BJ (cell line): ENCODE results near the gene SLC9A3. TPM values are rescaled to one million over a fixed set of nuclear protein-coding genes. Genes with fewer than 3 reads are reported as not detected.

Experiments used
- CTCF ChIA-PET: fragments of 350-600 bp; formaldehyde crosslinking; extraction: SDS; loops from one replicate; lab custom pipeline; 2021; ENCODE audit warnings: antibody characterized with exemption, inconsistent platforms; lab: Yijun Ruan, JAX
- POLR2A ChIA-PET: fragments of 300-600 bp; sonication (Branson Sonifier 250); formaldehyde crosslinking; extraction: SDS; loops from one replicate; lab custom pipeline; 2021; ENCODE audit warnings: antibody characterized with exemption; lab: Charles Lee
- DNase-seq: peaks from one replicate; pipeline ENCODE4 v3.0.0-alpha.2; 2011; ENCODE audit warnings: low read depth
- H3K27me3 ChIP-seq: 2 replicates; pipeline ENCODE4 v1.6.0; 2011; ENCODE audit warnings: low read length; ENCODE audit not compliant: control insufficient read depth, insufficient read depth
- H3K36me3 ChIP-seq: 2 replicates; pipeline ENCODE4 v1.5.1; 2011; ENCODE audit warnings: low read length; ENCODE audit not compliant: control insufficient read depth, insufficient read depth
- H3K4me3 ChIP-seq: 2 replicates; pipeline ENCODE4 v1.5.1; 2011; ENCODE audit warnings: low read depth, mild to moderate bottlenecking, control low read depth, low read length
- polyA plus RNA-seq: library from polyadenylated mRNA; depleted of rRNA; stranded (reverse); fragments of >200 nt; gene quantifications from 2 replicates; pipeline ENCODE4 v1.2.3, GENCODE V29; 2011
- TF ChIP-seq, protein P1 (sequence below): IDR thresholded peaks from 2 replicates; pipeline ENCODE4 v1.5.1; 2011; ENCODE audit warnings: low read depth, mild to moderate bottlenecking, control low read depth, inconsistent platforms, low read length, moderate library complexity; ENCODE audit not compliant: insufficient read depth

The SLC9A3 gene
- polyA plus RNA-seq, 1 experiment: 1.2 TPM

DNA sequence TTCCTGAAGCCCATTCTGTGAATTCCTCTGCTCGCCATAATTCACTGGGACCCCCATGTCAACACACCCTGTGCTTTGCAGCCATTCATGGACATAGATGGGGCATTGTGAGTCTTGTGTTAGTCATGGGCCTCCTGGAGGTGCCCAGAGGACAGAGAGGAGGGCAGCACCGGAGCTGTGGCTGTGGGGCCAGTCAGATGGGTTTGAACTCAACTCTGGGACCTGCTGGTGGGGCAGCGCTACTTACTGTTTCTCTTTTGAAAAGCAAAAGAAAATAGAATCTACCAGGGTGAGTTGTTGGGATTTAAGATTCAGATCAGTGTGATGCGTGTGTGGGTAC, 92.6 kb downstream of the SLC9A3 start:
- ChIA-PET POLR2A (no interaction called here), CTCF (interaction anchor here (1.0 to 5.3 kb wide), 9 partner anchors 12 to 115 kb away, joined by 3 to 60 read pairs (median 9); partner anchors contain the start of gene AHRR)
- peaks cover 32% of the 10 kb centered on the region for H3K36me3 ChIP-seq
- no peaks in the 10 kb centered on the region for H3K27me3 ChIP-seq
- TF ChIP-seq, protein P1, sequence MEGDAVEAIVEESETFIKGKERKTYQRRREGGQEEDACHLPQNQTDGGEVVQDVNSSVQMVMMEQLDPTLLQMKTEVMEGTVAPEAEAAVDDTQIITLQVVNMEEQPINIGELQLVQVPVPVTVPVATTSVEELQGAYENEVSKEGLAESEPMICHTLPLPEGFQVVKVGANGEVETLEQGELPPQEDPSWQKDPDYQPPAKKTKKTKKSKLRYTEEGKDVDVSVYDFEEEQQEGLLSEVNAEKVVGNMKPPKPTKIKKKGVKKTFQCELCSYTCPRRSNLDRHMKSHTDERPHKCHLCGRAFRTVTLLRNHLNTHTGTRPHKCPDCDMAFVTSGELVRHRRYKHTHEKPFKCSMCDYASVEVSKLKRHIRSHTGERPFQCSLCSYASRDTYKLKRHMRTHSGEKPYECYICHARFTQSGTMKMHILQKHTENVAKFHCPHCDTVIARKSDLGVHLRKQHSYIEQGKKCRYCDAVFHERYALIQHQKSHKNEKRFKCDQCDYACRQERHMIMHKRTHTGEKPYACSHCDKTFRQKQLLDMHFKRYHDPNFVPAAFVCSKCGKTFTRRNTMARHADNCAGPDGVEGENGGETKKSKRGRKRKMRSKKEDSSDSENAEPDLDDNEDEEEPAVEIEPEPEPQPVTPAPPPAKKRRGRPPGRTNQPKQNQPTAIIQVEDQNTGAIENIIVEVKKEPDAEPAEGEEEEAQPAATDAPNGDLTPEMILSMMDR: no peak
- H3K4me3 ChIP-seq: no peak overlapping the region
- DNase-seq: no peak

DNA sequence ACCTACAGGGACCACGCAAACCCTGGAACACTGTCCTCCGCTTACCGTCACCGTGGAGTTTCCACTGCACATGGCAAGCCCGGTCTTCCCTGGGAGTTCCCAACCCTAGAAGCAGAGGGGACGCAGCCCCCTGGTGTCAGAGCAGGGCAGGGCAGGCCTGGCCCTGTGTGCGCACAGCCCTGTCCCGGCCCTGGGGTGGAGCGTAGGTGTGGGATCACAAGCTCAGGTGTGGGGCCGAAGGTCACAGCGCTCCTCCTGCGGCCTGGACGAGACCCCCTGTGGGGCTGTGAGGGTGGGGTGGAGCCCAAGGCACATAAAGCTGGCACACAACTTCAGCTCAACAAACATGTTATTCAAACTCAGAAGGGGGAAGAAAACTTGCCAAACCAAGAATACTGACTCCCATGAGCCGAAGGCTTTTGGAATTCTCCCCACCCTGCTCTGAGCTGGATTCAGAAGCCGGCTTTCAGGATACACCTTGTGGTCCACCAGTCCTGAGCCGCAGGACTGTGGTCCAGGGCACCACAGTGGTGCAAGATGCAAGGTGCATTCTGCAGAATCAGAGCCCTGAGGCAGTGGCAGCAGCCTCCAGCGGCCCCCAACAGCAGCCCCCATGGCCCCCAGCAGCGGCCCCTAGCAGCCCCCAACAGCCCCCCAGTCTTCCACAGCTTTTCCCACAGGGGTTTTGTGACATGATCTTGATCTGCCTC, 93.1 kb downstream of the SLC9A3 start:
- Histone ChIP-seq H3K36me3 (peaks cover 32% of the 10 kb centered on the region), H3K4me3 (no peak overlapping the region), H3K27me3 (no peaks in the 10 kb centered on the region)
- ChIA-PET CTCF (interaction anchor here (1.0 to 5.3 kb wide), 10 partner anchors 11 to 114 kb away, joined by 3 to 60 read pairs (median 6); partner anchors contain the start of gene AHRR), POLR2A (no interaction called here)
- no peak for DNase-seq
- TF ChIP-seq, protein P1: peak; percentile 74

DNA sequence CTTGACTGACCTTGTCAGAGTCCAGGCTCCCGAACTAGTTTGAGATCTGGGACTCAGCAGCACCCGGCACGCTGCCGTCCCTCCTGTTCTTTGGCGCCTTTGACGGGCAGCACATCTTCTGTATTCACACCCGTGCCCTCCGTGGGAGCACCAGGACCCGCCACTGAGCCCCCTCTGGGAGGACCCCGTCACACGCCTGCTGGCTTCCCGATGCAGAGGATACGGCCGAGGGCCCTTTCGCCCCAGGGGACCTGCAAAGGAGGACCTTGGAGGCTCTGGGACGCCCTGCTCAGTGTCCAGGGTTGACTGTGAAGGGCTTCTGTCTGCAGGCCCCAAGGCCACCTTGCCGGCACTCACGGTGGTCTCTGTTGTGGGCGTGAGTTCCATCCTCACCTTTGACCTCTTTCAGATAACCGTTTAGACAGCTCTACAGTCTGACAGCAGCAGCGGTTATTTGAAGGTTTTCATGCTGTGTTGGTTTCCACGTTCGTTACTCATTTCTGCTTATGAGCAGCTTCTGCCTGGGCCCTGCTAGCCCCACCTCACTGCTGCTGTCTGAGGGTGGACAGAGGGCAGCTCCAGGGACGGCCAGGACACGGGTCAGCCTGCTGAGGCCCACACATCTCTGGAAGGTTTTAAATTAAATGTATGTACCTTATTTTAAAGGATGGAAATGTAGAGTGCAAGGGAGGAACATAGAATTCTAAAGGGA, 93.9 kb downstream of the SLC9A3 start:
- DNase-seq: no peak
- H3K27me3 ChIP-seq: no peaks in the 10 kb centered on the region
- H3K36me3 ChIP-seq: peaks cover 32% of the 10 kb centered on the region
- TF ChIP-seq, protein P1: no peak
- no peak overlapping the region for H3K4me3 ChIP-seq
- ChIA-PET CTCF (interaction anchor here (0.8 to 5.3 kb wide), 13 partner anchors 10 to 113 kb away, joined by 3 to 60 read pairs (median 4); partner anchors contain the start of gene AHRR), POLR2A (interaction anchor here (0.6 kb wide), 1 partner anchor 127 kb away, joined by 3 read pairs; no protein-coding TSS in a partner anchor)

DNA sequence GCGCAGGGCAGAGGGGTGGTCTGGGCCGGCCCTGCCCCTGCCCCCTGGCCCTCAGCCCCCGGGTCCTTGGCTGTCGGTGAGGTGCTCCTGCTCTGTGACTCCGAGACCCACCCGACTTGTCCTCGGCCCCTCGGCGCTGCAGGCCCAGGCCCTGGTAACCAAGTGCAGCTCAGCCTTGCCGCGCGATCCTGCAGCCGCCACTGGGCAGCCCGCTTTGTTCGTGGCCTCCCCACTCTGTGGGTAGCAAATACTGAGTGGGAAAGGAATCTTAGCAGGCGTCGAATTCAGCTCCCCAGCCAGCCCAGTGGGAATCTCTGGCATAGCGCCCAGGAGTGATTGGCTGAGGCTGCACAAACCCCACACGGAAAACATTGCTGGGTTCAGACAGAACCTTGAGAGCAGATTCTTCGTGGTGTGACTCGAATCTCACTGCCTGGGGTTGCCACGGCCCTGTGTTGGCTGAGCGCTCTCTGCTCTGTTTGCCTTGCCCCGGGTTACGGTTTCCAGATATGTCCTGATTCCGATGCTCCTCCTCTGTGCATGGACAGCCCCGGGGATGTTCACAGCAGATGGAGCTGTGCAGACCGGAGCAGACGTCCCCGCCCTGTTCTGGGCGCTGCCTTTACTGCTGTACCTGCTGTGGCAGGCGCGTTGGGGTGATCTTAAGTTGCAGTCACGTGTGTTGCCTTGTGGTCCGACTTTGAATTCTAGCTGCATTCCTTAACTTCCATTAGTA, 94.6 kb downstream of the SLC9A3 start:
- CTCF ChIA-PET: interaction anchor here (0.8 to 5.3 kb wide), 10 partner anchors 10 to 113 kb away, joined by 3 to 60 read pairs (median 4); partner anchors contain the start of gene AHRR
- peak; percentile 62 for DNase-seq
- POLR2A ChIA-PET: interaction anchor here (0.6 kb wide), 1 partner anchor 126 kb away, joined by 3 read pairs; no protein-coding TSS in a partner anchor
- Histone ChIP-seq H3K36me3 (peaks cover 32% of the 10 kb centered on the region), H3K4me3 (no peak overlapping the region), H3K27me3 (no peaks in the 10 kb centered on the region)
- TF ChIP-seq, protein P1: no peak
